Measurements from ENCODE around the gene CCAR1. TPM values are rescaled to one million over a fixed set of nuclear protein-coding genes. Genes with fewer than 3 reads are reported as not detected.
"Not testable (repeated sequence)": the region's sequence is repeated elsewhere in the genome, so short reads cannot be mapped to it uniquely, and the experiment has no call there.

CCAR1 gene
- total RNA-seq, 5 donors from 2014 or later (not counting 1 experiment from before 2014, with no cell fraction given), result 73.1 to 91.1 (median 76.6) TPM

- H3K9me3 ChIP-seq, result no peaks in the 10 kb centered on the region
- no peak overlapping the region for H3K27ac ChIP-seq (ENCODE audit: low read length)
- no peaks in the 10 kb centered on the region for H3K36me3 Mint-ChIP-seq
- DNase-seq (no peak), ATAC-seq (replicated peaks in 1 of 4) (no peak)
- no peaks in the 10 kb centered on the region for H3K9me3 Mint-ChIP-seq
- ChIA-PET CTCF (no interaction called here), POLR2A (no interaction called here)
- 97% methylated on average over 4 of the region's 4 CpGs for WGBS (ENCODE audit: insufficient coverage)
- H3K4me1 ChIP-seq (ENCODE audit: control insufficient read depth in 1 of 2, extremely low read depth in 1 of 2, insufficient read depth in 2 of 2, low read length in 2 of 2), result peaks cover 0 to 18% of the 10 kb centered on the region in 2 experiments
- no peak overlapping the region for H3K4me3 Mint-ChIP-seq
- H3K27me3 Mint-ChIP-seq, result no peaks in the 10 kb centered on the region
- no peaks in the 10 kb centered on the region for H3K36me3 ChIP-seq (ENCODE audit: control insufficient read depth in 2 of 2, extremely low read depth in 1 of 2, insufficient read depth in 1 of 2, low read length in 1 of 2)
- H3K27me3 ChIP-seq (replicated peaks in 1 of 2; ENCODE audit: control insufficient read depth in 2 of 2, extremely low read depth in 1 of 2, insufficient read depth in 2 of 2, low read length in 1 of 2), result no peaks in the 10 kb centered on the region
- no peak overlapping the region for H3K4me3 ChIP-seq (ENCODE audit: control insufficient read depth in 1 of 2, extremely low read depth in 1 of 2, low read length in 1 of 2)
- H3K27ac Mint-ChIP-seq, result no peak overlapping the region
- peaks cover 0 to 13% (median 13%) of the 10 kb centered on the region in 3 donors for H3K4me1 Mint-ChIP-seq
Observed at GRCh38 chr10:68832601-68833000, 111.6 kb downstream of the CCAR1 start.

GRCh38 chr10:68837626-68838322 lies 116.7 kb downstream of the CCAR1 start:
- Histone ChIP-seq H3K4me1 (ENCODE audit: control insufficient read depth in 1 of 2, extremely low read depth in 1 of 2, insufficient read depth in 2 of 2, low read length in 2 of 2) (no peaks in the 10 kb centered on the region), H3K27ac (ENCODE audit: low read length) (no peak overlapping the region), H3K9me3 (no peaks in the 10 kb centered on the region), H3K4me3 (ENCODE audit: control insufficient read depth in 1 of 2, extremely low read depth in 1 of 2, low read length in 1 of 2) (no peak overlapping the region), H3K27me3 (replicated peaks in 1 of 2; ENCODE audit: control insufficient read depth in 2 of 2, extremely low read depth in 1 of 2, insufficient read depth in 2 of 2, low read length in 1 of 2) (no peaks in the 10 kb centered on the region), H3K36me3 (ENCODE audit: control insufficient read depth in 2 of 2, extremely low read depth in 1 of 2, insufficient read depth in 1 of 2, low read length in 1 of 2) (no peaks in the 10 kb centered on the region)
- ChIA-PET CTCF (interaction anchor here in 1 of 2 donors (0.6 kb wide), 1 partner anchor 224 kb away, joined by 3 read pairs; no protein-coding TSS in a partner anchor), POLR2A (interaction anchor here in 1 of 2 donors (0.6 kb wide), 1 partner anchor 9 kb away, joined by 3 read pairs; no protein-coding TSS in a partner anchor)
- no peak overlapping the region for H3K27ac Mint-ChIP-seq
- no peak for ATAC-seq (replicated peaks in 1 of 4)
- H3K36me3 Mint-ChIP-seq, result no peaks in the 10 kb centered on the region
- H3K9me3 Mint-ChIP-seq, result no peaks in the 10 kb centered on the region
- H3K4me1 Mint-ChIP-seq, result no peaks in the 10 kb centered on the region
- no peak for DNase-seq
- no peaks in the 10 kb centered on the region for H3K27me3 Mint-ChIP-seq
- H3K4me3 Mint-ChIP-seq, result no peak overlapping the region
- WGBS (ENCODE audit: insufficient coverage), result 100% methylated on average over 1 of the region's 8 CpGs

GRCh38 chr10:68840650-68841049 lies 119.6 kb downstream of the CCAR1 start:
- H3K4me3 ChIP-seq (ENCODE audit: control insufficient read depth in 1 of 2, extremely low read depth in 1 of 2, low read length in 1 of 2); H3K9me3 Mint-ChIP-seq; H3K4me3 Mint-ChIP-seq; H3K4me1 ChIP-seq (ENCODE audit: control insufficient read depth in 1 of 2, extremely low read depth in 1 of 2, insufficient read depth in 2 of 2, low read length in 2 of 2); H3K36me3 Mint-ChIP-seq; H3K27ac ChIP-seq (ENCODE audit: low read length); H3K27ac Mint-ChIP-seq; H3K27me3 Mint-ChIP-seq; ATAC-seq (replicated peaks in 1 of 4); H3K4me1 Mint-ChIP-seq; H3K27me3 ChIP-seq (replicated peaks in 1 of 2; ENCODE audit: control insufficient read depth in 2 of 2, extremely low read depth in 1 of 2, insufficient read depth in 2 of 2, low read length in 1 of 2); POLR2A ChIA-PET; H3K36me3 ChIP-seq (ENCODE audit: control insufficient read depth in 2 of 2, extremely low read depth in 1 of 2, insufficient read depth in 1 of 2, low read length in 1 of 2); H3K9me3 ChIP-seq; CTCF ChIA-PET; DNase-seq: not testable (repeated sequence)
- 90% methylated on average over 6 of the region's 9 CpGs for WGBS (ENCODE audit: insufficient coverage)

Other genes with a start within 250 kb of the CCAR1 start
- 1 to 10 TPM; 3.4 to 6.8 (median 5.3) TPM for gene DNA2, start 249.3 kb upstream of the CCAR1 start, total RNA-seq
- gene SLC25A16, start 193.7 kb upstream of the CCAR1 start, total RNA-seq, result 10 to 100 TPM; 19.0 to 25.9 (median 23.7) TPM
- 1 to 10 TPM; 1.6 to 3.6 (median 1.9) TPM for gene TET1, start 160.9 kb upstream of the CCAR1 start, total RNA-seq
- gene STOX1, start 106.3 kb downstream of the CCAR1 start, total RNA-seq, result 1 to 10 TPM in 1 of 5 donors, under 1 TPM in 4; 0.16 to 1.1 (median 0.50) TPM
- 10 to 100 TPM; 31.0 to 42.3 (median 40.8) TPM for gene DDX50, start 180.1 kb downstream of the CCAR1 start, total RNA-seq
- 10 to 100 TPM; 53.7 to 86.0 (median 60.7) TPM for gene DDX21, start 234.9 kb downstream of the CCAR1 start, total RNA-seq

Measured in T-cell (primary cell).